HG03558 (cell line): ENCODE measurements around the gene EEF1AKMT2.
"Not testable (repeated sequence)": the region's sequence is repeated elsewhere in the genome, so short reads cannot be mapped to it uniquely, and the experiment has no call there.

Experiments used
- ATAC-seq: cut with Tn5 transposase; IDR thresholded peaks from one replicate; pipeline ENCODE4 v1.9.1; 2021; ENCODE audit warnings: moderate number of reproducible peaks; ENCODE audit not compliant: unreplicated experiment; ENCODE audit errors: extremely low read depth

Gene EEF1AKMT2

DNA sequence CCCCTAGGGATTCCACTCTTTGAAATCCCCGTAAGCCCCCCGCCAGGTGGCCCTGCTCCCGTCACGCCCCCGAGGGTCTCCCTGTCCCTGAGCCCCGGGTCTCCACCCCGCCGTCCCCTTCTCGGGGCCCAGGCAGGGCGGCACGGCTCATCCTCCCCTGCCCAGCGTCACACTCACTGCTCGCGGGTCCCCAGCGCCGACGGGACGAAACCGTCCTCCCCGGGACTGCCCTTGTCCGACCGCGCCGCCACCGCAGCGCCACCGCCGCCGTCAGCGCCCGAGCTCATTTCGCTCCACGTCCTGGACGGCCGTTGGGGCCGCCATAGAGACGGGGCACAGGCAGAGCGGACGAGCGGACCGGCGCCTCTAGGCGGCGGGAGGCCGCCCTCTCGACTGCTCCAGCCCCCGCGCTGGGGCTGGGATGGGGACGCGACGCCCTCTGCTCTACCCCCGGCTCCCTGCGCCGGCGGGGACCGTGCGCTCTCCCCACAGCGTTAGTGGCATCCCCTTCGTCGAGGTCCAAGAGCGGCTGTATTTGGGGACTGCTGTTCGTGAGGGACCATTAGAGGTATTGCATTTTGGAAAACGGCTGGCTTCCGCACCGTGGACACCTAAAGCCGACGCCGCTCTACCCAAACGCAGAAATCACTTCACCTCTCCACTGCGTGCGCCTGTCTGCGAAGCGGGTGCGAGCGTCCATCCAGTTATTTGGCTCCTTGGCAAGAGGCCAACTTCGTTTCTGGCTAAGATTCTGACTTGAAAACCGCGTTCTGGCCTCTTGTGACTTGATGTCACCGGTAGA lies at the start of gene EEF1AKMT2:
Gene EEF1AKMT2, minus strand, starts transcription at position 341 of the 802 bp plus-strand sequence. Its CDS starts 54 bp downstream, at position 287.
- ATAC-seq: peak; percentile 82

- ATAC-seq: no peak
Measured at GRCh38 chr10:124837687-124838086, 46.0 kb upstream of the EEF1AKMT2 start.

- no peak for ATAC-seq
Measured at GRCh38 chr10:124831116-124831515, 39.4 kb upstream of the EEF1AKMT2 start.

DNA sequence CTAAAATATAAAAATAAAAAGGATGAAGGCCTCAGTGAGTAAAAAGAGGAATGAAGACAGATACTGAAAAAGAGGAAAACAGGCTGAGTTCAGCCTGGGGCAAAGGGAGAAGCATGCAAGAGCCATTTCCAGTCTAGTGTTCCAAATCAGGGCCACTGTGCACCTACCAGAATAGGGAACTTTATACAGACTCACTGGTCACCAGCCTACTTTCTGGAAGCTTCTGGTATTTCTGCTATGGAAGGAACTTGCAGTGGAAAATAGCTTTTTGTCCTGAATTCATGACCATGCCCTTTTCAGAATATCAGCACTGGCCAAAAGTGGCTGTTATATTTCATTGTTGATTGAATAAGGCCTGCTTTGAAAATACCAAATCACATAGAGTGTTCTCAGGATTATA lies 38.8 kb upstream of the EEF1AKMT2 start:
- ATAC-seq: no peak

DNA sequence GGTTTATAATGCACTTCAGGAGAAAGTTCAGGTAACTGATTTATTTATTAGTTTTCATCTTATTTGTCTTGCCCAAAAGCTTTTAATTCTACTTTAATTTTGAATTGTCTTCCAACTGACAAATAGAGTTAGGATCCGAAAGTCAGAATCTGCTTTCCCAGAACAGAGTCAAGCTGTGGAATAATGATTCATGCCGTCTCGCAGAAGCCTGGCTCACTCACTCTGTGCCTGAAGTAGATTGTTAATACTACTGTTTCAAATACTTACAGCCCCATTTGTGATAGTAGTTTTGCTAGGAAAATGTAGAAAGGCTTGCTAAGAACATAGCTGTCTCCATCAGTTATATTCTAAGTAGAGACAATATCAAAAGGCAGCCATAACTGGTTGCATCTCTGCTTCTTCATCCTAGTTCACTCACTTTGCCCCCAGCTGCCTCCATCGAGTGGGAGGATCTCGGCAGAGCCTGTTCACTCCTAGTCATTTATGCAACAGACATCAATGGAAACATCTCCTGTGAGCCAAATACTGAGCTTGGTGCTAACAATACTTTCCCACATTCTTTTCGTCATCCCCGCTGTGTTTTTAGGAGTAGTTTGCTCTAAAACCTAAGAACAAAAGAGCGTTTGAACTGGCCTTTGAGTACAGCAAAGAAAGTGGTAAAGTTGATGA lies 37.9 kb upstream of the EEF1AKMT2 start:
- no peak for ATAC-seq

GRCh38 chr10:124827474-124827873 lies 35.8 kb upstream of the EEF1AKMT2 start:
- ATAC-seq: no peak

DNA sequence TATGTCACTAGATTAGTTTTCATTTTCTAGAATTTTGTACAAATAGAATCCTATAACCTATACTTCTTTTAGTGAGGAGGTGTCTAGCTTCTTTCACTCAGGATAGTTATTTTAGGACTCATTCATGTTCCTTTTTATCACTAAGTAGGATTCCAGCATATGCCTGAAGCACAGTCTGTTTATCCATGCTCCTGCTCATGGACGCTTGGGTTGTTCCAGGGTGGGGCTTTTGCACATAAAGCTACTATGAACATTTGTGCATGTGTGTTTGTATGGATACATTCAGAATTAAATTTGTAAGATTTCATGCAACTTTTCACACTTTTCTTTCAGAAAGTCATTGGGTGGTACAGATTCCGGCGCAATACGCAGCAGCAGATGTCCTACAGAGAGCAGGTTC lies 34.6 kb upstream of the EEF1AKMT2 start:
- ATAC-seq: no peak

GRCh38 chr10:124825702-124826101 lies 34.0 kb upstream of the EEF1AKMT2 start:
- ATAC-seq: no peak

DNA sequence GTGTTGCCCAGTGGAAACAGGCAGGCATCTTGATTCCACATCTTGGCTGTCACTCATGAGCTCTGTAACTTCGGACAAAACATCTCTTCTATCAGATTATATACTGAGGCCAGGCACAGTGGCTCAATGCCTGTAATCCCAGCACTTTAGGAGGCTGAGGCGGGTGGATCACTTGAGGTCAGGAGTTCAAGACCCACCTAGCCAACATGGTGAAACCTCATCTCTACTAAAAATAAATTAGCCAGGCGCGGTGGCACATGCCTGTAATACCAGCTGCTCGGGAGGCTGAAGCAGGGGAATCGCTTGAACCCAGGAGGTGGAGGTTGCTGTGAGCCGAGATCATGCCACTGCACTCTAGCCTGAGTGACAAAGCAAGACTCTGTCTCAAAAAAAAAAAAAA lies 33.2 kb upstream of the EEF1AKMT2 start:
- not testable (repeated sequence) for ATAC-seq

DNA sequence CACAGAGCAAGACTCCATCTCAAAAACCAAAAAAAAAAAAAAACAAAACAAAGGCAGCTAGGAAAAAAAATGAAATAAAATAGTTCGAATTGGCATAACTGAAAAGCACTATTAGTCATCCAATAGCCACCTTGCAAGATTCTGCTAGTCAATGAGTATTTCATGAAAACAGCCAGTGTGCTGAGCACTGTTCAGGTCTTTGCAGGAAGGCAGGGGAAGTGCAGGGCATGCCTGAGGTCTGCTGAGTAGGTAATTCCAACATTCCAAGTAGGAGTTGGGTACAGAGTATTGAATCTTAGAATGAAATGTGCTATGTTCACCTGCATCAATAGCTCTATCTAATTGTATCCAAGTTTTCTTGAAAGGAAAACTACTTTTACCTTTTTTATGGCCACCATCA lies 32.8 kb upstream of the EEF1AKMT2 start:
- no peak for ATAC-seq

DNA sequence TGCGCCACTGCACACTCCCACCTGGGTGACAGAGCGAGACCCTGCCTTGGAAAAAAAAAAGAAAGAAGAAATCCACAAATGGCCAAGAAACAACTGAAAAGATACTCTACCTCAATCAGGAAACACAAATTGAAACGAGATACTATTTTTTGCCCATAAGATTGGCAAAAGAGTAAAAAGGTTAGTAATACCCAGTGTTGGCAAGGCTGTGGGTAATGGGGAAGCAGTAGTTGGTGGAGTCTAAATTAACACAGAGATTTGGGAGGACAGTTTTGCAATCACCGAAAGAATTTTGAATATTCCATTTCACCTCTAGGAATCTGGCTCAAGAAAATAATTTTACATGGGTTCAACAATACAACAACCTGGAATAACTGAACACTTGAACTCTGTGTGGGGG lies 29.8 kb upstream of the EEF1AKMT2 start:
- ATAC-seq: no peak

- ATAC-seq: no peak
Measured at GRCh38 chr10:124820121-124820520, 28.4 kb upstream of the EEF1AKMT2 start.

GRCh38 chr10:124802313-124802675 lies 10.6 kb upstream of the EEF1AKMT2 start:
- peak; percentile 38 for ATAC-seq

DNA sequence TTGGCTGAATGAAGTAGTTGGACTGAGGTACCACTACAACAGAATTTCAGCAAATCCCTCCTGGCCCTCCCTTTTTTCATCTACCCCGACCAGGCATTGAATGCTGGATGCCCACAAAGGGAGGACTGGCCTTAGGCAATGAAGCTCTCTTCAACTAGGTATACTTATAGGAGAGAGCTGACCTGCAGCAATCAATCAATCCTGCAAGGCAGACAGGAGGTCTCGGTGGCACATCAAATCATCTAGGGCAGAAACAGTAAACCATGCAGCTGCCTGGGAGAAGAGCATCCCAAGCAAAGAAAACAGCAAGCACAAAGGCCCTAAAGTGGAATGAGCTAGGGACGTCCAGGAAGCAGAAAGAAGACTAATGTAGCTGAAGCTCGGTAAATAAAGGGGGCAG lies 7.5 kb upstream of the EEF1AKMT2 start:
- no peak for ATAC-seq

GRCh38 chr10:124798781-124799180 lies 7.1 kb upstream of the EEF1AKMT2 start:
- ATAC-seq: no peak

GRCh38 chr10:124798364-124798763 lies 6.7 kb upstream of the EEF1AKMT2 start:
- ATAC-seq: no peak

GRCh38 chr10:124792998-124793352 lies 1.3 kb upstream of the EEF1AKMT2 start:
- no peak for ATAC-seq

GRCh38 chr10:124782900-124783299 lies 8.8 kb downstream of the EEF1AKMT2 start:
- ATAC-seq: not testable (repeated sequence)

- ATAC-seq: no peak
Measured at GRCh38 chr10:124768791-124769190, 22.9 kb downstream of the EEF1AKMT2 start.

- ATAC-seq: no peak
Measured at GRCh38 chr10:124765256-124765655, 26.4 kb downstream of the EEF1AKMT2 start.

GRCh38 chr10:124763267-124763666 lies 28.4 kb downstream of the EEF1AKMT2 start:
- ATAC-seq: no peak

DNA sequence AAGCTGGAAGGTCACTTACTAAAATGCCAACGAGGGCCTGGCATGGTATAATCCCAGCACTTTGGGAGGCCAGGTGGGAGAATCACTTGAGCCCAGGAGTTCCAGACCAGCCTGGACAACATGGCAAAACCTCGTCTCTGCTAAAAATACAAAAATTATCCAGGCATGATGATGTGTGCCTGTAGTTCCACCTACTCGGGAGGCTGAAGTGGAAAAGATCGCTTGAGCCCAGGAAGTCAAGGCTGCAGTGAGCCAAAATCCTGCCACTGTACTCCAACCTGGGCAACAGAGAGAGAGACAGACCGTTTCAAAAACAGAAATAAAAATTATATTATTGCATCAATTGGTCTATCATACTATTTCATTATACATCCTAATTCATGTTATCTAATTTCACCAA lies 29.4 kb downstream of the EEF1AKMT2 start:
- no peak for ATAC-seq
